GM18861 (cell line): ENCODE results near the gene CNTNAP5.

Experiments used
- ATAC-seq: cut with Tn5 transposase; IDR thresholded peaks from one replicate; pipeline ENCODE4 v1.9.1; 2021; ENCODE audit not compliant: unreplicated experiment

CNTNAP5 gene

DNA sequence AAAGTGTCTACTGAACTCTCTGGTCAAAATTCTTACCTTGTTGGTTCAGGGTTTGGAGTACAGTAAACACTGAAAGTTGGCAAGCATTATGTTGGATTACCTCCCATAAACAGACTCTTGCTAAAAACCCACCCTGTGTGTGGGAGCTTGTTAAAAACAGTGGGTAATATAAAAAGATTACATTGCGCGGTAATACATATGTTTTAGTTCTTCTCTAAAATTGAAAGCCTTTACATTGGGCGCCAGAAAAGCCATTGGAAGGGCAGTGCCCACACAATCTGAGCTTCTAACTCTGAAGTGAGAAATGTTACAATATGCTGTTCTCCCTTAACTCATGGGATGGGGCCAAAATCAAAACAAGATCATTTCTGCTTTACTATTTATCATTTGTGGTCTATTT lies 510.7 kb downstream of the CNTNAP5 start:
- ATAC-seq = no peak

DNA sequence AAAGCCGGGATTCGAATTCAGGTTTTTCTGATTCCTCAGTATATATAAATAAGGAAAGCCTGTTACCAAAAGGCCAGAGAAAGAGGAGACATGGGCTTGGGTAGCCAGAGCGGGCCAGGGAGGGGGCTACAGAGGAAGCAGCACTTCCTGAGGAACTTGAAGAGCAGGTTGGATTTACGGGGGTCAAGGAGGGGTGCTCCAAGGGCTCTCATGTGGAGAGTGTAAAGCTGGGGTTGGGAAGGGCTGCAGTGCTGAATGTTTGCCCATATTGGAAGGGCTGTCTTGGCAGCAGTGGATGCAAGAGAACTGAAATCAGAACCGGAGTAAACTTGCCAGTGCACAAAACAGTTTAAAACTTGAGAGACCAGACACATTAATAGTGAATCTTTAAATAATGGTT lies 511.5 kb downstream of the CNTNAP5 start:
- ATAC-seq = no peak

DNA sequence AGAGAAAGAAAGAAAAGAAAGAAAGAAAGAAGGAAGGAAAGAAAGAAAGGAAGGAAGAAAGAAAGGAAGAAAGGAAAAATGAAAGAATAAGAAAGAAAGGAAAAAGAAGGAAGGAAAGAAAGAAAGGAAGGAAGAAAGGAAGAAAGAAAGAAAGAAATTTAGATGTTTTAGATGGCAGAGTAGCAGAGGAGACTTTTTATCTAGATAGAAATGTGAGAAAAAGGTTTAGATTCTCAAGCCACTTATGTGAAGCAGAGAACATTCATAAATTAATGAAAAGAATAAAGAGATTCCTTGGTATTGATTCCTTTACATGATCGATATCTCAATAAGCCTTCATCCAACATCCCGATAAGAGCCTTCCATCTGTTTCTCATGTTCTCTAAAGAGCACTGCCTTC lies 513.5 kb downstream of the CNTNAP5 start:
- no peak for ATAC-seq

DNA sequence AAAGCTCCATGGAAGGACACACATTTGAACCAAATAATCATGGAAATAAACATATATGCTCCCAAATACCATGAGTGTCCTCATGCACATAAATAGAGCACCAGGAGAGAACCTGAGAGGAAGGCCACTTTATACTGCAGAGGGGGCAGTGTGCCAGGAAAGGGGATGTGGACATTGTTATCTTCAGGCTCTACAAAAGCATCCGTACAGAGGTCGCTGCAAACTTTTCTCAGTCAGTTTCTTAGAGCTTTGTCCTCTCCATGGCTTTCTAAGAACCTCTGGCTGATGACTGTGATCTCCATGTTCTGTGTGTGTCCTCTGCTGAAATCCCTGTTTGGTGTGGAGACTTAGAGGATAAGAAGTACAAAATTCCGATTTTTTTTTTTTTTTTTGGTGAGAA lies 515.7 kb downstream of the CNTNAP5 start:
- ATAC-seq = no peak

DNA sequence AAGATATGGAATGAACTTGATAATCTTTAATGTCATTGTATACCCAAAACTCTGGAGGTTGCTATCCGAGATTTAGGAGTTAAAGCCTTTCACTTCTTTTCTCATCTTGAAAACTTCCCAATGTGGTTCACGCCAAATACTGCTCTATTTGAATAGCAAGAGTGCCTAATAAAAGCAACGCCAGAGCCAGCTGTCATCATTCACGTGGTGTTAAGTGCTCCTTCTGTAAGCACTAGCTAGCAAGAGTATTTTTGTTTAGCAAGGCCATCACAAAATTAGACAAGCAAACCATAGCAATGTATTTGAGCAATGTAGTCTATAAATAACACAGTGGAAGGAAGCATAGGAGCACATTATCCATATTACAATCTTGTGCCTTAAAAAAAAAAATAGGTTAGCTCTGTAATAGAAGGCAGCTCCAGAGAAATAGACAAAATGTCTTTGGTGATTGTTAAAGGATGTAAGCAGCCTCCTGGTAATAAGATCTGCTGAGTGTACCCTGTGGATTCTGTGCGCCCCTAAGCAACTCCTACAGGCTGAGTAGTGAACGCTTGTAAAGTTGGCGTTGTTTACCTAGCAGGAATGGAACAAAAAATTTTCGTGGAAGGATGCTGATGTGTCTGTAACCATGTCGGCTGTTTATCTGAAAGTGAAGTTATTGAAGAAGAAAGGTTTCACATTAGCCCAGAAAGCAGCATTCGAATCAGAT lies 518.0 kb downstream of the CNTNAP5 start:
- ATAC-seq = no peak

DNA sequence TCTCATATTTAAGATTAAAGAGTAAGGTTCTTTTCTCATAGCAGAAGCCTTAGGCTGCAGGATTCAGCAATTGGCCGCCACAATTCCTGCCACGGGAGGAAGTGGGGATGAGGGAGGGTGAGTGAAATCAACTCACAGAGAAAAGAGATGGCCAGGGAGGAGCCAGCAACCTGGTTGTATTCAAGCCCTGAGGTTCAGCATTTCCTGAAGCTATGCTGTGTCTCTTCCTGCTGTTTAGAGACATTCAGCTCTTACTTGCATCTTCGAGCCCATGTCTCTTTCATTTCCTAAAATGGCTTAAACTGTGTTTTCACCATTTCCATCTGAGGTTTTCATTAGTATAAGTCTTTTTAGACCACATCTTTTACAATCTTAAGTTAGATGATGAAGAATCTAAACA lies 522.6 kb downstream of the CNTNAP5 start:
- ATAC-seq = no peak

DNA sequence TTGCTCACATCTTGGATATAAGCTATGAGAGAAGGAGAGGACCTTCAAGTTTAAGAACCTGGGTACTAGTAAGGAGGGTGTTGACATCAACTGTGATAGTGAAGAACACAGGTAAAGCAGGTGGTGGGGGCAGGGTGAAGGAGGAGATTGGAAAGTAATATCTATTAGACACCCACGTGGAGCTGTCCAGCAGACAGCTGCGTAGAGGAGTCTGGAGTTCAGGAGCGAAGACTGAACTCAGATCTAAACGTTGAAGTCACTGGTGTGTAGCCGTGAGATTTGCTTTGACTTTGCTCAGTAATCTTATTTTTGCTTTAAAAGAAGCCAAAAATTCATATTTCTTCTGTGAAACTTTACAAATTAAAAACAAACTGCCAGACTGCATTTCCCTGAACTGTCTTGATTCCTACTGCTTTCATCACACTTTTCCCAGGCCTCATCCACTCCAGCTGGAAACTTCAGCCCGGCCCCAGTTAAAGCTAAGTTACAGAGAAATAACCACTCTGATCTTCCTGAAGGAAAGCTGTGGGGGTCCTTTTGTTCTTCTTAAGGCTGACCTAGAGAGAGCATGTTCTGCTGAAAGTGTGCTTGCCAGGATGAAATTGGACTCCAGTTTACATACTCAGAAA lies 533.3 kb downstream of the CNTNAP5 start:
- ATAC-seq = no peak

DNA sequence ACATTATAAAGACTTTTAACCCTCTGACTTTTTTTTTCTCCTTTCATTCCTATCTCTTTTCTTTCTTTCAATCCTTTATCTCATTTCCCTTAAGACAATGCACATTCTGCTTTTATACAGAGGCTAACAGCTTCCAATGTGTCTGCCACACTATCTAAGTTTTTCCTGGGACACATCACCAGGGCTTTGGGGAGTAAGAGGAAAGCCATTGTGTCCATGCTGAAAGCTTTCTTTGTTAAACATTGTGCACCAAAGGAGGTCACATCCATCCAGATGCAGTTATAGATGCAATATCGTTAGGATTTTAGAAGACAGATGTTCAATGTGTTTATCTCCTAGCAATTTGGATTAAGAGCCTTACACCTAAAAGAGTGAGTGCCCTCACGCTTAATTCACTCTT lies 534.1 kb downstream of the CNTNAP5 start:
- no peak for ATAC-seq

DNA sequence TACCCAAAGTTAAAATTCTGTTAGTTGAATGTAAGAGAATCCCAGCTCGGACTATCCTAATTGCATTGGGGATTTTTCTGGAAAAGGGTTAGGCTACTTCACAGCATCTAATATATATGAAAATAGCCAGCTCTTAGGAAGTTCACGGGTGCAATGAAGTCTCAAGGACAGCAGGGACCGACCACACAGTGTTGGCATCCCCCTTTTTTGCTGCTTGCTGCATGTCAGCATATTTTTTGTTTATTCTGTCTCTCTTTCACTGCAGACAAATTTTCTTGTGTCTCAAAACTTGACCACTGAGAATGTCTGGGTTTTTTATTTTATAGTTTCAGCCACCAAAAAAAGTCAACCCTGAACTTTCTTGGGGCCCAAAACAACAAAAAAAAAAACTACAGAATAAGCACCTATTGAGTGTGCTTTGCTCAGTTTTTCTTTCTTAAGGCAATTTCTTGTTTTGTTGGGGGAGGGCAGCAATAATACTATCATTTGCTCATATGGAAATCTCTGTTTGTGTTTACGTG lies 535.6 kb downstream of the CNTNAP5 start:
- ATAC-seq = no peak

DNA sequence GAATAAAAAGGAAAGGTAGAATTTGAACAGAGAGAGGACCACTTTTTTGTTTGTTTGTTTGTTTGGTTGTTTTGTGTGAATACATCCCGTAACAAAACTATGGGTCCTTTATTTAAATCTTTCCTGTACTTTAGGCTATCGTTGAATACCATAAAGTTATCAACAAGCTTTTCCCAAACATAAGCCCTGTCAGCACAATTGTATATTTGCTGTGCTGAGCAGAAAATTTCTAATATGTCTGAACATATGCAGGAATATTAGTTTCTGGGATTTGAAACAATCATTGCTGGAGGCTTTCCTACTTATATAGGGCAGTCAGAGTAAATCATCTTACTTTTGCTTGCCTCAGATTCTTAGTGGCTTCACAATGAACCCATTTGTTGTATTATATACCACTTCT lies 536.4 kb downstream of the CNTNAP5 start:
- ATAC-seq = no peak

DNA sequence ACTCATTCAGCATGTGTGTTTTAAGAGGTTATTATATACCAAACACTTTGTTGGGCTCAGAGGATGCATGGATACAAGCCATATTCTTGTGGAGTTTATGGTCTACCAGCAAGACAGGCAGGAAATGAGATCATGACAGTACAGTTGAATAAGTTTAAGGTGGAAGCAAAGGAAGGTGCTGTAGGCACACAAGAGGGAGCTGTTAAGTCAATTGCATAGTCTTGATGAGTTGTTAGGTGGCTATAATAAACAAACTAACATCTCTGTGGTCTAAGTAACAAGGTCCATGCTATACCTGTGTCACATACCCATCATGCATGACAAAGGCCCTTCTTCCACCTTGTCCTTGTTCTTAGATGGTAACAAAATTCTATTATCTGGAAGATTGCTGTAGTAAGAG lies 538.3 kb downstream of the CNTNAP5 start:
- ATAC-seq = no peak

DNA sequence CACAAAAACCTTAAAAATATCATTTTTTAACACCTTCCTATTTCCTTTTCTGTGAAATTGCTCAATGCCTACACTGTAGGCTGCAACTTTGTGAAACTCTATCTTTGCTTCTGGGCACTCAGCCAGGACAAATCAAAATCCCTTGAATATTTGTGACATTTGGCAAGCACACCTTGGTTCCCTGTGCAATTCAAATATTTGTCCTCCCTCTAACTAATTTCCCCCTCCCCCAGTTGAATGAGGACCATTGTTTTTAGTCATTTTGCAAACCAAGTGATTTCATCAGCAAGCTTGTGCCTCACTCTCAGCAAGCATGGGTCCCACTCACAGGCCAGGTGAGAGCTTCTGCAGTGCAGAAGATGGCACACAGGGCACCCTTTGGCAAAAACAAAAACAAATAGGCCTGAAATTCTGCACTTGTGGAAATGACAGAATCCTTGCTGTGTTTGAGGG lies 541.5 kb downstream of the CNTNAP5 start:
- no peak for ATAC-seq

DNA sequence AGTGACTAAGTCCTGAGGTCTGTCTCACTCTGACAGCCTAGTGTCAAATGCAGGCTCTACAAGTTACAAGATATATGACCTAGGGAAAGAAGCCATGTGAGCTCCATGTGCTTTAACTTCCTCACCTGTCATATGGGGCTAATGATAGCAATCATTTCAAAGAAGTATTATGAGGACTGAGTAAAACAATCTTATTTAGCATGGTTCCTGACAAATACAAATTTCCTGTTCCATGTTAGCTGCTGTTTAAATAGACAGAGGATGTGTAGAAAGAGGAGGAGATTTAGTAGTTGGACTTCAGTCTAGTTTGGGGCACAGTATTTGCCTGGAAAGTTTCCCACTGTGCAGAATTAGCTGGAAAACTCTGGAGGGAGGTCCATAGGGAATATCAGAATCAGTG lies 545.8 kb downstream of the CNTNAP5 start:
- ATAC-seq = no peak

DNA sequence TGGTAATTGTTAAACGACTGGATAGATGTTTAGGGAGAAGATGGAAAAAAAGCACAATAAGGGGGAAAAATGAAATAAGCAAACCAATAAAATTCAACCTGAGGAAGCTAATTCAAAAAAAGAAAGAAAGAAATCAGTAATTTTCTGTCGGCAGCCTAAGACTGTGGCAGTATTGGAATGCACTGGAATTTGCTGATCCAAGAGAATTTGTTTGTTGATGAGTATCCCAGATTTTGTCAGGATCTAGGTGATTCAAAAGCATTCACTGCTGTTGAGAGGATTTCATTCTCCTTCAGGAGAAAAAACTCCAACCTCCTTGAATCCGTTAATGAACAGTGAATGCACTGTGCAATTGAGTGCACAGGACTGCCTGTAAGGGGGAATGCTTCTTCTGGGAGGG lies 546.7 kb downstream of the CNTNAP5 start:
- no peak for ATAC-seq

DNA sequence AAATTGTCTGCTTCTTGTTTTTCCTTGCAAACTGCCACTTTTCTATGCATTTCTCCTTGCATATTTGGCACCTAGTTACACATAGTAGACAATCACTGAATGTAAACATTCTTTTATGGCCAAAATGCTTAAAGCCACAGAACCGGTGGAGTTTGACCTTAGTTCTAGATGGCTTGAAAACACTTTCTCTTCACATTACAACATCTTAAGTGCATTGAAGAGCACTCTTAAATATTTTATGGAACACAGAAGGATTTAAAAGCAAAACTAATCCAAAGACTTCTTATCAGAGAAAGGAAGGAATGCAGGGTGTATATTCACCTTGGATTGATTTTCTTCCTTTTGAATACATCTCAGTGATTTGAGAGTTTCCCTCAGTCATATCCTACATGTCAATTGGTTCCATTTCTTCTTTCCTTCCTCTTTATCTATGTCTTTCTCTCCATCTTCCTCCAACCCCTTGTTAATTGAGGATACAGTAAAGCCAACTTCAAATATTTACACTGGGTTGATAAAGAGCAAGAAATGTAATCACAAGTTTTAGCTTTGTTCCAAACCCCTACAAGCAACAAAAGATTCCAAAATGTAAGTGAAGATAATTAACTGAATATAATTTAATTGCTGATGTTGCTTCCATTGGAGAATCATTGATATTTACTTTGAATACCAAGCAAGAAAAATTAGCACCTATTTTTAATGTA lies 548.0 kb downstream of the CNTNAP5 start:
- ATAC-seq = no peak

DNA sequence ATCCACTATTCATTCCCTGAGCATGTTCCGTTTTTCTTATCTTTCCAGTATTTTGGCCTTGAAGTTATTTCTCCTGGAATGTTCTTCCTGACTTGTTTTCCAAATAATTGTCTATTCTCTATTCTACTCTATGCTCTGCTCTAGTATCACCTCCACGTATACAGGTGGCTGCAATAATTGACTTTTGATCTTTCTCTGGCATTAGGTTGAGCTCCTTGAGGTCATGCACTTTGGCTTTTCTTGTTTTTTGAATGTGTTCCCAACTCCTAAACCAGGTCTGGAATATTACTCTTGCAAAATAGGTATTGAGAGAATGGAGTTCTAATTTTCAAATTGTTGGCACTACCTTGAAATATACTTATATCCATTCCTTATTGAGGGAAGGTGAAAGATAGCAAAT lies 550.4 kb downstream of the CNTNAP5 start:
- ATAC-seq = no peak

DNA sequence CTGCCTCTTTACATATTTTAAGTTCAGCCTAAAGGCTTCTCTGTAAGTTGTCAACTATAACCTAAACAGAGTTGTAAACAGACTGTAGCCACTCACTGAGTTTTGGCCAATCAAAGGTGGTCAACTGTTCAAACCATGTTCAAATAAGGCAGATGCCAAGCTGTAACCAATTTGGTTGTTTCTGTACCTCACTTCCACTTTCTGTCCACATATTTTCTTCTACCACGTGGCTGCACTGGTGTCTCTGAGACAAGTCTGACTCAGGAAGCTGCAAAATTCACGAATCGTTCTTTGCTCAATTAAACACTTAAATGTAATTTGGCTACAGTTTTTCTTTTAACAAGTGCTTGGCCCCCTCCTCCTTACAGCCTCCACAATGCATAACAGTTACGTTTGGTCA lies 555.2 kb downstream of the CNTNAP5 start:
- ATAC-seq = no peak

DNA sequence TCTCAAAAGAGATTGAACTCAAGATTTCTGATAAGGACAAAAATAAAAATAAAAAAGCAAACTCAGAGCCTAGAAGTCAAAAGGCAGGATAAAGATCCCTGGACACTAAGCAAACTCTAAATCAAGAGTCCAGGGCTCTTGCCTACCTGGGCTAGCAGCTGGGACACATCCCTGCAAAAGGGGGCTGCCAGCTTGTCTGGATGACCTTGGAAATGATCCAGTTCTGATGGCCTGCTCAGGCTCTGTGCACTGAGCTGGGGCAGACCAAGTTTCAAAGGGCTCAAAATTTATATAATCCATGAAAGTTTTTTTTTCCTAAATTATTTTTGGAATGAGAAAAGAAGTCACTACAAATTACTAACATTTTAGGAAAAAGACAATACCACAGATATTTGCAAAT lies 557.3 kb downstream of the CNTNAP5 start:
- no peak for ATAC-seq

DNA sequence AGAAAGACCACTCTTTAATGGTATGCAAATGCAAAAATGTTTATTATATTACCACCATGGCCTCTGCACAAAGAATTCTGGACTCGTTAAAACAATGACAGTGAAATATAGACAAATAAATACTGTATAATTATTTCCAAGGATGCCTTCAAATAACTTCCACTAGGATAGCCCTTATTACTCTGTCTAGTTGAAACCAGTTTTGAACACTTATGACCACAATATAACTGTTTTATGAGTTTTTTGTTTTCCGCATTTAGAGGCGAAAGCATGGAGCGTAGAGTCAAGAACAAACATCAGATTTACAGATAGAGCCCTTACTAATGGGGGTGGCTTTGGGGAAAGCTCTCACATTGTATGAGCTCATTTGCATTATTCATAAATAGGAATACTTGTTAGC lies 559.5 kb downstream of the CNTNAP5 start:
- no peak for ATAC-seq

DNA sequence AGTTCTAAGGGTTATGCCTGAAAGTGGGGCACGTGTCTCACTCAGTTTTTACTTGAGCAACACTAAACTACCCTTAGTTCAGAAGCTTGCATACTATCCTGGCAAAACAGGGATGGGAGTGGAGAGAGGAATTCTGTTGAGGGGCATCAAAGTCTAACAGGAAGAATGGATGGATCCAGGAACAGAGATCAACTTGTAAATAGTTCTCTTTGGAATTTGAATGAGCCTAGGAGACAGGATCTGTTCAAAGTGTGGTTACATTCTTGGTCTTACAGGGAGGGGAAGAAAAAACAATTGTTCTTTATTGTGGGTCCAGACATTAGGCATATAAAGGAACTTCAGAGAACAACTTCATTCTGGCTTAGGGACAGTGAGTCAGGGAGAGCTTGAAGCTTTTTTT lies 560.2 kb downstream of the CNTNAP5 start:
- ATAC-seq = no peak

DNA sequence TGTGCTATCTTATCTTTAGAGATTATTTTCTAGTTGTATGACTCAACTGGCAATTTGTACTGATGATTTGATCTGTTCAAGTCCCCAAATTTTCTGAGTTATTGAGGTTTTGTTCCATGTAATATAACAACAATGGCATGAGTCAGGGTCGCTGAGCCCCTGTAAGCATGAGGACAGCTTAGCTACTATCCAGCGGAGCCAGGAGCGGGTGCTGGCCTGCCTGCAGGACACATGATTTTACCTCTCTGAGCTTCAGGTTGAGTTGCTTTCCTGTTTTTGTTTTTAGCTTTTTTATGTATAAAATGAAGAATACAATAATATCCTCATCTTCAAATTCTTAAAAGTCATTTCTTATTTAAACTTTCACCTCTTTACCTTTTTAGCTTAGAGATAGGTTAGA lies 561.1 kb downstream of the CNTNAP5 start:
- ATAC-seq = no peak

DNA sequence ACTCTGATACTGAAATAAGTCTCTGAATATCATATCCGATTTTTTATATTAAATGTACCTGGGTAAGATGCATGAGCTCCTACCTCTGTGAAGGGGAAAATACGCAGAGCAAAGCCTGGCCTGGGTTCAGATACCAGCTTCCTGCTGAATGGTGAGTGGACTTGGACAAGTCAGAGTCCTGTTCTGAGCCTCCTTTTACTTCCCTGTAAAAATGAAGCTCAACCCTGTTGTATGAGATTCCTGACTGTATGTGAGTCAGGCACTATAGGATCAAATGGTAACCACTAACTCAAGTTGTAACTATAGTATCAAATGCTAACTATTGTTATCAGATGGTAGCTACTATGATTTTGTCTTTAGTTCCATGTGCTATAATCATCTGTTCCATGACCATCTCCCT lies 561.7 kb downstream of the CNTNAP5 start:
- no peak for ATAC-seq
